ENCODE data around the gene SHISA5. TPM values are rescaled to one million over a fixed set of nuclear protein-coding genes. Genes with fewer than 3 reads are reported as not detected.
"Not testable (repeated sequence)": the region's sequence is repeated elsewhere in the genome, so short reads cannot be mapped to it uniquely, and the experiment has no call there.

SHISA5 gene, protein sequence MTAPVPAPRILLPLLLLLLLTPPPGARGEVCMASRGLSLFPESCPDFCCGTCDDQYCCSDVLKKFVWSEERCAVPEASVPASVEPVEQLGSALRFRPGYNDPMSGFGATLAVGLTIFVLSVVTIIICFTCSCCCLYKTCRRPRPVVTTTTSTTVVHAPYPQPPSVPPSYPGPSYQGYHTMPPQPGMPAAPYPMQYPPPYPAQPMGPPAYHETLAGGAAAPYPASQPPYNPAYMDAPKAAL
- total RNA-seq, result 10 to 100 TPM; 17.0 to 31.6 (median 23.4) TPM

- Histone ChIP-seq H3K27ac (peak within 1 kb of the TSS; percentile 82 to 85 (median 84)), H3K9me3 (no peaks in the 10 kb centered on the region), H3K36me3 (no peaks in the 10 kb centered on the region), H3K4me1 (peaks cover 28 to 29% of the 10 kb centered on the region in 2 donors), H3K27me3 (no peaks in the 10 kb centered on the region), H3K4me3 (peak within 1 kb of the TSS; percentile 66 to 77 (median 74))
- intact Hi-C loops (cut with DNase I; ENCODE audit: low total_unique reads) (no loop called here), in situ Hi-C loops (cut with MboI; ENCODE audit: low sequenced_read_pairs in 4 of 4) (no loop called here)
- DNase-seq, result peak; percentile 30 to 55
- TF ChIP-seq POLR2A (IDR thresholded peaks at IDR 0.05) (peak in 1 of 2 donors; percentile 49), CTCF (IDR thresholded peaks at IDR 0.05 in 4 of 5, conservative IDR thresholded peaks at IDR 0.05 in 1 of 5) (peak in 1 of 5 experiments; percentile 7)
- peak; percentile 58 to 61 for ATAC-seq
These were observed at the start of gene SHISA5 for GRCh38 chr3:48504051-48504946. TSS of gene SHISA5 (minus strand) at chr3:48504174. CDS start at chr3:48504094, 80 bp downstream.

GRCh38 chr3:48553361-48553760 lies 49.4 kb upstream of the SHISA5 start:
- Histone ChIP-seq H3K27me3 (no peaks in the 10 kb centered on the region), H3K27ac (no peak overlapping the region), H3K4me1 (peaks cover 11 to 12% of the 10 kb centered on the region in 2 donors), H3K4me3 (no peak overlapping the region), H3K36me3 (no peaks in the 10 kb centered on the region), H3K9me3 (no peaks in the 10 kb centered on the region)
- in situ Hi-C loops (cut with MboI; ENCODE audit: low sequenced_read_pairs in 4 of 4) (no loop called here), intact Hi-C loops (cut with DNase I; ENCODE audit: low total_unique reads) (no loop called here)
- ATAC-seq (no peak), DNase-seq (no peak)
- TF ChIP-seq CTCF (IDR thresholded peaks at IDR 0.05 in 4 of 5, conservative IDR thresholded peaks at IDR 0.05 in 1 of 5), result no peak
- TF ChIP-seq POLR2A (IDR thresholded peaks at IDR 0.05), result no peak

GRCh38 chr3:48552111-48552951 lies 48.4 kb upstream of the SHISA5 start:
- Histone ChIP-seq H3K4me1 (peaks cover 3% of the 10 kb centered on the region in 2 donors), H3K36me3 (no peaks in the 10 kb centered on the region), H3K4me3 (no peak overlapping the region), H3K27ac (no peak overlapping the region), H3K9me3 (no peaks in the 10 kb centered on the region), H3K27me3 (no peaks in the 10 kb centered on the region)
- TF ChIP-seq POLR2A (IDR thresholded peaks at IDR 0.05) (no peak), CTCF (IDR thresholded peaks at IDR 0.05 in 4 of 5, conservative IDR thresholded peaks at IDR 0.05 in 1 of 5) (no peak)
- ATAC-seq (no peak), DNase-seq (no peak)
- in situ Hi-C loops (cut with MboI; ENCODE audit: low sequenced_read_pairs in 4 of 4) (no loop called here), intact Hi-C loops (cut with DNase I; ENCODE audit: low total_unique reads) (no loop called here)

GRCh38 chr3:48551651-48552050 lies 47.7 kb upstream of the SHISA5 start:
- H3K36me3 ChIP-seq; DNase-seq; H3K4me1 ChIP-seq; H3K9me3 ChIP-seq; H3K27ac ChIP-seq; in situ Hi-C loops (cut with MboI; ENCODE audit: low sequenced_read_pairs in 4 of 4); H3K4me3 ChIP-seq; ATAC-seq; intact Hi-C loops (cut with DNase I; ENCODE audit: low total_unique reads); H3K27me3 ChIP-seq: not testable (repeated sequence)

Measured in gastrocnemius medialis (tissue), 4 donors.